KMS-11 (cell line): Measurements from ENCODE around the gene TPP2.

ENCODE experiments used
- H2AFZ ChIP-seq: fragments of 200-600 bp; sonication (generic); 2 replicates; pipeline ENCODE4 v1.6.1; 2016; ENCODE audit warnings: antibody characterized with exemption, mixed run types, low read depth
- H3K27ac ChIP-seq: fragments of 200-600 bp; sonication (generic); 2 replicates; pipeline ENCODE4 v1.6.1; 2016; ENCODE audit warnings: mild to moderate bottlenecking, mixed run types
- H3K27me3 ChIP-seq: fragments of 200-600 bp; sonication (generic); 2 replicates; pipeline ENCODE4 v1.6.1; 2017; ENCODE audit warnings: mild to moderate bottlenecking, low read depth, mixed run types, moderate library complexity; ENCODE audit not compliant: insufficient read depth
- H3K36me3 ChIP-seq: fragments of 200-600 bp; sonication (generic); 2 replicates; pipeline ENCODE4 v1.6.1; 2017; ENCODE audit warnings: mild to moderate bottlenecking, mixed run types; ENCODE audit not compliant: insufficient read depth
- H3K4me1 ChIP-seq: fragments of 200-600 bp; sonication (generic); 2 replicates; pipeline ENCODE4 v1.6.1; 2016; ENCODE audit warnings: mild to moderate bottlenecking, low read depth, mixed run types; ENCODE audit not compliant: poor library complexity, severe bottlenecking
- H3K4me2 ChIP-seq: fragments of 200-600 bp; sonication (generic); 2 replicates; pipeline ENCODE4 v1.7.0; 2016; ENCODE audit warnings: mild to moderate bottlenecking, mixed run types
- H3K4me3 ChIP-seq: fragments of 200-600 bp; sonication (generic); IDR thresholded peaks from 2 replicates; pipeline ENCODE4 v1.6.1; 2017; ENCODE audit warnings: low read depth, low read length, mixed read lengths; ENCODE audit not compliant: insufficient read depth
- H3K79me2 ChIP-seq: fragments of 200-600 bp; sonication (generic); 2 replicates; pipeline ENCODE4 v1.6.1; 2016; ENCODE audit warnings: low read depth, mixed run types; ENCODE audit not compliant: insufficient read depth
- H3K9ac ChIP-seq: fragments of 200-600 bp; sonication (generic); 2 replicates; pipeline ENCODE4 v1.6.1; 2016; ENCODE audit warnings: mild to moderate bottlenecking, mixed run types
- H4K20me1 ChIP-seq: fragments of 200-600 bp; sonication (generic); 2 replicates; pipeline ENCODE4 v1.6.1; 2016; ENCODE audit warnings: mild to moderate bottlenecking, mixed run types; ENCODE audit not compliant: insufficient read depth
- CTCF ChIP-seq: fragments of 200-600 bp; sonication (generic); conservative IDR thresholded peaks from 2 replicates; pipeline ENCODE4 v1.6.1; 2017; ENCODE audit warnings: low read depth, mild to moderate bottlenecking, antibody characterized with exemption, low read length, moderate library complexity, mixed read lengths

Gene TPP2

DNA sequence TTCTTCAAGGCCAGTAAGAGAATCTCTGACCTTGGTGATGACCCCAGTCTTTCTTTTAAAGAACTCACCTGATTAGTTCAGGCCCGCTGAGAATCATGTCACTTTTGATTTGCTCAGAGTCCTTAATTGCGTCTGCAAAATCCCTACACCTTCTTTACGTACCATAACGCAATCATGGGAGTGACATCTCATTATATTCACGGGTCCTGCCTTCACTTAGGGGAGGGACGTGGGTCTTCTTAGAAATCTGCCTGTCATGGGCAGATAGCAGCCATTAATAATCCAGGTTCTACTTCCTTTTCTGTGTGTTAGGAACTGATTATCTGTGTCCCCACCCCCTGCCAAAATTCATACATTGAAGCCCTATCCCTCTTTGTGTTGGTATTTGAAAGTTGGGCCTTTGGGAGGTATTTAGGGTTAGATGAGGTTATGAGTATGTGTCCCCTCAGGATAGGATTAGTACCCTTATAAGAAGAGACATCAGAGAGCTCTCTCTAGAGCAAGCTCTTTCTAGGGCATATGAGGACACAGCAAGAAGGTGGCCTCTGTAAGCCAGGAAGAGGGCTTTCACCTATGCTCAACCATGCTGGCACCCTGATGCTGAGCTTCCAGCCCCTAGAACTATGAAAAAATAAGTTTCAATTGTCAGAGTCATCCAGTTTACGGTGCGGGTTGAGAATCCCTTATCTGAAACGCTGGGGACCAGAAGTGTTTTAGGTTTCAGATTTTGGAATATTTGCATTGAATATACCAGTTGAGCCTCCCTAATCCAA lies 9.9 kb downstream of the TPP2 start:
- Histone ChIP-seq H3K4me1 (no peaks in the 10 kb centered on the region), H4K20me1 (no peaks in the 10 kb centered on the region), H3K4me2 (no peak overlapping the region), H3K27ac (no peak overlapping the region), H3K79me2 (peaks cover 51% of the 10 kb centered on the region), H3K4me3 (no peak overlapping the region), H3K27me3 (no peaks in the 10 kb centered on the region), H3K36me3 (no peaks in the 10 kb centered on the region), H2AFZ (no peak overlapping the region), H3K9ac (no peak overlapping the region)
- TF ChIP-seq CTCF = no peak

DNA sequence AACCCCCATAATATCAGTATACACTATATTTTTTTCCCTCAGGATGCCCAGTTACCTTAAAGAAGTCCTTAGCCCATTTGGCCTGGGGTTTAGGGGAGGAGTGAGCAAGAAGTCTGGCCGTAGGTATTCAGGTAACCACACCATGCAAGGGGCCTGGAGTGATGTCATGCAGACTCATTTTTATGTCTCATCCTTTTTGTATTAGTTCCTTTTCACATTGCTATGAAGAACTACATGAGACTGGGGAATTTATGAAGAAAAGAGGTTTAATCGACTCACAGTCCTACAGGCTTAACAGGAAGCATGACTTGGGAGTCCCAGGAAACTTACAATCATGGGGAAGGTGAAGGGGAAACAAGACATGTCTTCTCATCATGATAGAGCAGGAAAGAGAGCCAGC lies 12.2 kb downstream of the TPP2 start:
- Histone ChIP-seq H3K4me2 (no peak overlapping the region), H2AFZ (no peak overlapping the region), H3K9ac (no peak overlapping the region), H3K4me3 (no peak overlapping the region), H3K27me3 (no peaks in the 10 kb centered on the region), H4K20me1 (no peaks in the 10 kb centered on the region), H3K27ac (no peak overlapping the region), H3K79me2 (peaks cover 30% of the 10 kb centered on the region), H3K36me3 (no peaks in the 10 kb centered on the region), H3K4me1 (no peaks in the 10 kb centered on the region)
- no peak for TF ChIP-seq CTCF

GRCh38 chr13:102609696-102610095 lies 12.9 kb downstream of the TPP2 start:
- H3K36me3 ChIP-seq = no peaks in the 10 kb centered on the region
- no peak overlapping the region for H3K9ac ChIP-seq
- H3K79me2 ChIP-seq = peaks cover 23% of the 10 kb centered on the region; the same call in 1 of the 2 replicates
- TF ChIP-seq CTCF = no peak
- H3K4me1 ChIP-seq = no peaks in the 10 kb centered on the region
- no peak overlapping the region for H3K4me2 ChIP-seq
- H3K27me3 ChIP-seq = no peaks in the 10 kb centered on the region
- no peaks in the 10 kb centered on the region for H4K20me1 ChIP-seq
- H3K27ac ChIP-seq = no peak overlapping the region
- no peak overlapping the region for H3K4me3 ChIP-seq
- no peak overlapping the region for H2AFZ ChIP-seq

DNA sequence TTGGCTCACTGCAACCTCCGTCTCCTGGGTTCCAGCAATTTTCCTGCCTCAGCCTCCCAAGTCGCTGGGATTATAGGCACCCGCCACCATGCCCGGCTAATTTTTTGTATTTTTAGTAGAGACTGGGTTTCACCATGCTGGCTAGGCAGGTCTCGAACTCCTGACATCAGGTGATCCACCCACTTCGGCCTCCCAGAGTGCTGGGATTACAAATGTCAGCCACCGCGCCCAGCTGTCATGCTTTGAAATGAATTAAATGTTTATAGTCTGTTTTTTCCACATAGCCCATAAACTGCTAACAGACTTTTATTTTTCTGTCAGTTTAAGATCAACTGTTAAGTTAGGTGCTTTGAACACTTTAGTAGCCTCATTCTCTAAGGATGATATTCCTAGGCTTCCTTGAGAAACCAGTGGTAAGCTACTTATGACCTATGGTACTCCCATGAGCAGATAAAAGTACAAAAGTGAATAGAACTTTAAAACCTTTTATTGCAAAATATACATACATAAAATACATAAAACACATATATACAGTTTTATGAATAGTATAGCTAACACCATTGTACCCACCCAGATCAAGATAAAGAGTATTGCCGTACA lies 13.6 kb downstream of the TPP2 start:
- Histone ChIP-seq H3K79me2 (peaks cover 16% of the 10 kb centered on the region; the same call in 1 of the 2 replicates), H4K20me1 (no peaks in the 10 kb centered on the region), H3K27me3 (no peaks in the 10 kb centered on the region), H3K36me3 (no peaks in the 10 kb centered on the region), H3K27ac (no peak overlapping the region), H3K9ac (no peak overlapping the region), H2AFZ (no peak overlapping the region), H3K4me1 (no peaks in the 10 kb centered on the region), H3K4me2 (no peak overlapping the region), H3K4me3 (no peak overlapping the region)
- TF ChIP-seq CTCF = no peak
